NCI-H2196 (cell line): Measurements from ENCODE around the gene BCAR3.

Experiments used
- DNase-seq: peaks from one replicate; lab custom pipeline; 2025; ENCODE audit not compliant: unreplicated experiment; lab: John Stamatoyannopoulos, UW

BCAR3 gene

DNA sequence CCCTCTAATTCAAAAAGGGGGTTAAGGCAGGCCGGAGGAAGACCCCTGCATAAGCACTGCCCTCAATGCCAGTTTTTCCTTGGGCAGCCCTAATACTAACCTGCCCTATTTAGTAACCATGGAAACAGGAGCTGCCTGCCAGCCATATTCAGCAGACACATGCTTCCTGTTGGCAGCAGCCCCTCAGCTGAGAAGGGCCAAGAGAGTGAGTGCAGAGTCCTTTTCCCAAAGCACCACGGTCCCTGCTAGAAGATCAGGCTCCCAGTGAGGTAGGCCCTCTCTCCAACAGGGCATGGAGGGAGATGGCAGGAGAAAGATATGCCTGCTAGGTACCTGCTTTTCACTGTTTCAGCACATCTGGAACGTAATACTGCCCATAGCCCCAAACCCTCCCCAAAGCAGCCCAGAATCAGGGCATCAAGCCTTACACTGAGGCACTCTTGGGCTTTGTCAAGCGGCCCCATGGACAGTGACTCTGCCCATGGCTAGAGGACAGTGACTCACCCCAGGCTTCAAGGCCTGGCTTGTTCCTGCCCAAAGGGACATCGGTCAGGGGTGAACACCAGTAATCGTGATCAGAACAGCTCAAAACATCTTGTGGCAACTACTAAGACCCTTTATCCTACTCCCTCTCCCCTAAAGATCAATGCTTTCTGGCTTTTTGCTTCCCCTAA is 64.5 kb downstream of the BCAR3 start:
- DNase-seq: peak; percentile 82

GRCh38 chr1:93616221-93616995 is 65.2 kb downstream of the BCAR3 start:
- no peak for DNase-seq

DNA sequence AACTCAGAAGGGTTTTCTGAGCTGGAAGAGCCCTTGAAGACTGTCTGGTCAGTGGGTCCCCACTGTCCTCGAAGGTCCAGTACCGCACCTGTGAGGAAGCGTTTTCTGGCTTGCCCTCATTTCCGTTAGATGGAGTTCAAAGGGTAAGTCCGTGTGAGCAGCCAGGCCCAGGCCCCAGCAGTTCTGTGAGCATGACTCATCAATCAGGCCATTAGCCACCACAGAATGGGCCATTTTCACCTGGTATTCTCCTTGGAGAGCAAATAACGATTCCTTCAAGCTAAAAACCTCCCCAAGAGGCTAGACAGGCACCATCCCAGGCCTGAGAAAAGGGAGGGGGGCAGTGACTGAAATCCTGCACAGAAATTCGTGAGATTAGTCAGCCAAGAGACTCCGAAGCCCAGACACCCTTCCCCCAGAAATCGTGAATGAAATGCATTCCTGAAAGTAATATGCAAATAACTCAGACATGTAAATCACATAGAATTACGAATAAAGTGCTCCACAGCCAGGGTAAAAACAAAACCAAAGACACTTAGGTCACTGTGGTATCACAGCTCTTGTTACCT is 66.0 kb downstream of the BCAR3 start:
- DNase-seq: no peak

- DNase-seq: no peak
These were observed 66.6 kb downstream of the BCAR3 start for GRCh38 chr1:93614986-93615581.

- DNase-seq: peak; percentile 51
These were observed 67.1 kb downstream of the BCAR3 start for GRCh38 chr1:93614541-93614940.

GRCh38 chr1:93613898-93614297 is 67.7 kb downstream of the BCAR3 start:
- peak; percentile 55 for DNase-seq

DNA sequence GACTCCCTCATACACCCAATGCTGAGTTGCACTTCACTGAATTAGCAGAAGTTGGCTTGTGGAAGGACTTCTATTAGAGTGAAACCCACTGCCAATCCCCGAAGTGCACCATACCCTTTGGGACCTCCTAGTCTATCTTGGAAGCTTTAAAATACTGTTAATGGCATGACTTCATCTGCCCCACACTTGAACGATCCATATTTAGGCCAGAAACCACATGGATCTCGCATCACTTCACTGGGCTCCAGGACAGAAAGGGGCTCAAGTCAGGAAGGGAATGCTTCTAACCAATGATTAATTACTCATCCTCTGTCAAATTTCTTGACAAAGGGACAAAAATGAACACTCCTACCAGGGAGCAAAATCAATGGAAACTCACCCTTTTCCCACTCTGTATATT is 69.1 kb downstream of the BCAR3 start:
- DNase-seq: no peak

DNA sequence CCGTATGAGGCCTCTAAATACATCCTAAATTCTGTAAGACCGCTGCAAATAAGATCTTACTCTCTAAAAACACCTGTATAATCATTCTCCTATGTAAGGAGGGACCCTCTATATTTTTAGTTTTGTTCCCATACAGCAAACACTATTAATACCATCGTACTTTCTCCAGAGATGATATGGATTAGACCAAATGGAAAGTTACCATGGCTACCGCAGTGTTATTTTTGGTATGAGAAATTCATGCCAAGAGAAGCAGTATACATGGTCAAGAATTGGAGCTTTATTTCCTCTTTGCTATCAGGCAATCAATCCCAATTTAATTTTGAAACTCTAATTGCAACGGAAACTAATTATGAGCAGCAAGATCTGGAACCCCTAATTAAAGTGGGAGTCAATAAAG is 70.0 kb downstream of the BCAR3 start:
- no peak for DNase-seq

DNA sequence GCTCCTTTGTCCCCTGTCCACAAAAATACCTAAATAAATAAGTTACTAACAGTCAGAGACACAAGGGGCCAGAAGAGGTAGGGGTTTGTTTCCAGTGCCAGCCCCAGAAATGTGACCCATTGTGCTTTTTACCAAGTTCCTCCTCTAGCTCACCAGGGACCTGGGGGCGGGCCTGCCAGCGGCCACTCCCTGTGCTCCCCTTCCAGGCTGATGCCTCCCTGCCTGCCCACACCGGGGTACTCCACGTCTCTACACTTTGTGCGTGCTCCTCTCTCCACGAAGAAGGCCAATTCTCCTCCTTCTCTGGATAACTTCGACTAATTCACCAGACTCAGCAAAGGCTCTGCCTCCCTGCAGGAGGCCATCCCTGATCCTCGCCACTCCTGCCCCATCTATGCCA is 72.1 kb downstream of the BCAR3 start:
- DNase-seq: no peak

GRCh38 chr1:93608187-93609109 is 73.2 kb downstream of the BCAR3 start:
- DNase-seq: no peak

GRCh38 chr1:93607814-93608186 is 73.8 kb downstream of the BCAR3 start:
- no peak for DNase-seq

DNA sequence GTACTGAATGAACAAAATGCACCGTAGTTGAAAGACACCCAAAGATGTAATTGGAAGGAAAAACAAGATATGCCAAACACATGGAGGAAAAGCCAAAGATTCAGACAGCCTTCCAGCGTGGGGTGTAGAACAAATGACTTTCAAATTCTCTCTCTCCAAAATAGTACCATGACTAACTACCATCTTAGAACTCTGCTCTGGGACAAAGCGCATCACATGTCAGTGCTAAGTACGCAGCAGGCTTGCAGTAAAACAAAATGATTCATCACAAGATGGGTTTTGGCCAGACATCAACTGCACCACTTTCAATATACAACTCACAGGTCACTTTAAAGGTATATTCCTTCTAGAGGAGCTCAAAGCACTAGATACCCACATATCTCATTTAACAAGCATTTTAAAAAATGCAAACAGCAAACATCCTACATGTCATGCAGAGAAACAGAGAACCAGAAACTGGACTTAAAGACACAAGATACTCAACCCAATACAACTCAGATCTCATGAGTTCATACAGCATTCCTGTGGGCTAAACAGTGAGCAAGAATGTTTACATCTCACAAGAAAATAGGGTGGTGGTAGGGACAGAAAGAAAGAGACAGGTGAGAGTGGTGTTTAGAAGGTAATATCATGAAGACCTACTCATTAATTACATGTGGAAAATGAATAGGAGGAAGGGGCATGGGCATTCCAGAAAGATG is 75.7 kb downstream of the BCAR3 start:
- DNase-seq: no peak

GRCh38 chr1:93605026-93605568 is 76.5 kb downstream of the BCAR3 start:
- DNase-seq: no peak

DNA sequence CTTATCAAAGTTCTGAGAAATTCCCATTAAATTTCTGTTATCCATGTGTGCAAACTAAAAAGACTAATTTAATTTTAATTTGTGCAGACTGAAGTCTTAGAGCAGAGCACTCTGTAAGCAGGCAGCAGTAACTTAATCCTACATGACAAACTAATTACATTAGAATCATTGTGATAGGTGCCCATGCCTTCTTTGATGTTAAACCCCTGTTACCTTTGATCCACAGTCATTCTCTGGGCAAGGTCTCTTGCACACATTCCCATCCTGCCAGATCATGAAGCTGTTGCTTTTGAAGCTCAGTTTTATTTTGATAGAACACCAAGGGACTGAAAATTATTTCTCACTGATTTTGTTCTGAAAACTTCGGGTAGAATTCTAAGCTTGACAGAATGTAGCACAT is 77.2 kb downstream of the BCAR3 start:
- no peak for DNase-seq

GRCh38 chr1:93603601-93604000 is 78.0 kb downstream of the BCAR3 start:
- no peak for DNase-seq

GRCh38 chr1:93603106-93603505 is 78.5 kb downstream of the BCAR3 start:
- no peak for DNase-seq

GRCh38 chr1:93602101-93602500 is 79.5 kb downstream of the BCAR3 start:
- DNase-seq: no peak

DNA sequence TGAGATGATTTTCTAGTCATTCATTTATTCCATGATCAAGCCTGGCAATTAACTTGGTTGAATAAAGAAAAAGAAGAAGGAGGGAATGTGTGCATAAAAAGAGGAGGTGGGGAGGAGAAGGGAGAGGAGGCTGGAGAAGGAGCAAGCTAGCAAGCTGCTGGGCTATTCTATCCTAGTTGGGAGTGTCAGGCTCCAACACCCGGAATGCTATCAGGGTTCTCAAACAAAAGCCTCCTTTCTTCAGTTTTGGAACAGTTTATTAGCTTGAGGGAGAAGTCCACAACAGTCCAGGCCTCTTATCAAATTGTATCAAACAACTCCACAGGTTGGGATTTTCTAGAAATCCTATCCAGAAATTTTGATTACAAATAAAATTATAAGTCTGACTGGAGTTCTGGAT is 80.0 kb downstream of the BCAR3 start:
- no peak for DNase-seq

- DNase-seq: no peak
These were observed 81.0 kb downstream of the BCAR3 start for GRCh38 chr1:93600663-93601062.

DNA sequence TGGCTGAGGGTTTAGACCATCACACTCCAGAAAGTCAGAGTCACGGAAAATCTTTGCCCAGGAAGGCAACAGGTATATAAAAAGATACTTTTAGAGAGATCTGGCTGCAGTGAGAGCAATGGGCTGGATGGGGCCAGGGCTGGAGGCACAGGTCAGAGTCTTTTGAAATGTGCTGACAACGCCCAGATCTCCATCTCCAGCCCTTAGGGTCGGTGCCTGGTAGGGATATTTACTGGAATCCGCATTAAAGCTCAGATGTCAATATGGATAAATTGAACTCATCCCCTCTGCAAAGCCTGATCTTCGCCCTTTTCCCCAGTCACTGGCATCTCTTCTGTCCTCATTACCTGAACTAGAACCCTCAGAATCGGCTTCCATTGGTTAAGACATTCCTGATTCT is 82.2 kb downstream of the BCAR3 start:
- no peak for DNase-seq
